DLD1 (cell line): ENCODE data around the gene F2R.

Source experiments
- in situ Hi-C: cut with HindIII; loops from 2 replicates; pipeline ENCODE4 v1.10.0; 2017; ENCODE audit warnings: low sequenced_read_pairs

F2R gene

DNA sequence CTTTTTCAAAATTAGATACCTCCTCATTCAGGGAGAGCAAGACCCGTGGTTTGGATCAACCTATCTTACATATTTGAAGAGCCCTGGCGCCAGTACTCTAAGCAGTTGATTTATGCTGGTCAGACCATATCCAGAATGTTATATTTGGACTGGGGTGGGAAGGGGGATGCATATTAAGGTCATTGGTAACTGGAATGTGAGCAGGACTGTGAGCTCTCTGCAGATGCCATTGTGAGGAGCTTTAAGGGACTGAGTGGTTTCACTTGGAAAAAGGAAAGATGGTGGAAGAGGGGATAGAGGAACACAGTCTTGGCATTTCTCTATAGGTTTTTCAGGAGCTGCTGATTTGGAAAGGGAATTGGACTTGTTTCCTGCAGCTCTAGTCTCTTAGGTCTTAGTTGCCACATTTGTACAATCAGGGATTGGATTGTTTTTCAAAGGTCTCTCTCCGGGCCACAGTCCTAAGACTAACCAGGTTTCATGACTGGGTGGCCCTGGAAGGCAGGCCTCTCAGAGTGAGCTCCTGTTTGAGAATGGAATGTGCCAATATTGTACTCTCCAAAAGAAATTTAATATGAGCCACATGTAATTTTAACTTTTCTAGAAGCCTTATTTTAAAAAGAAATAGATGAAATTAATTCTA is 25.8 kb upstream of the F2R start:
- in situ Hi-C loops: no loop called here

DNA sequence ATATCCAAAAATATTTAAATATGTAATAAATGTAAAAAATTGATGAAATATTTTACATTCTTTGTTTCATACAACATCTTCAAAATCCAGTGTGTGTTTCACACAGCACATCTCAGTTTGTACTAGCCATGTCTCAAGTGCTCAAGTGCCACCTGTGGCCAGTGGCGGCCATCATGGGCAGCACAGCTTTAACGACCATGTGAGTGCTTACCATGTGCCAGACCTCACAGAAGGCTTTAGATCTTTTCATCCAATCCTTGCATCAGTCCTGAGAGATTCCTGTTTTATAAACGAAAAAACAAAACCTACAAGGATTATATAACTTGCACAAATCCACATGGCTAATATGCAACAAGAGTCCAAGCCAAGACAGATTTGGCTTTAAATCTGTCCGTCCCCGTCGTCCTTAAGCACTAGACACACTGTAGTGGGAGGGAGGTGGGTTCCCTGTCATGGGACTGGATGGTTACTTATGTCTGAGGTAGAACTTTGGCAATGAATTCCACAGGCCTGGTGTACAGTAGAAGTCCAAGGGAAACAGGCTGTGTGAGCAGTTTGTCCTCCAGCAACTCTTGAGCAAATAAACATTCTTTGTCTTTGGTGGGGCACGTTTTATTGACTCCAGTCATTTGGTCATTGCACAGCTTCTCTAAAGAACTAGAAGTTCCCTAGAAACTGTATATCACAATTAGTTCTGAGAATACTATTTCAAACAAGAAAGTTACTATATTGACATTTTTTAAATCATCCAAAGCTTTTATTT is 25.0 kb upstream of the F2R start:
- in situ Hi-C loops: no loop called here

DNA sequence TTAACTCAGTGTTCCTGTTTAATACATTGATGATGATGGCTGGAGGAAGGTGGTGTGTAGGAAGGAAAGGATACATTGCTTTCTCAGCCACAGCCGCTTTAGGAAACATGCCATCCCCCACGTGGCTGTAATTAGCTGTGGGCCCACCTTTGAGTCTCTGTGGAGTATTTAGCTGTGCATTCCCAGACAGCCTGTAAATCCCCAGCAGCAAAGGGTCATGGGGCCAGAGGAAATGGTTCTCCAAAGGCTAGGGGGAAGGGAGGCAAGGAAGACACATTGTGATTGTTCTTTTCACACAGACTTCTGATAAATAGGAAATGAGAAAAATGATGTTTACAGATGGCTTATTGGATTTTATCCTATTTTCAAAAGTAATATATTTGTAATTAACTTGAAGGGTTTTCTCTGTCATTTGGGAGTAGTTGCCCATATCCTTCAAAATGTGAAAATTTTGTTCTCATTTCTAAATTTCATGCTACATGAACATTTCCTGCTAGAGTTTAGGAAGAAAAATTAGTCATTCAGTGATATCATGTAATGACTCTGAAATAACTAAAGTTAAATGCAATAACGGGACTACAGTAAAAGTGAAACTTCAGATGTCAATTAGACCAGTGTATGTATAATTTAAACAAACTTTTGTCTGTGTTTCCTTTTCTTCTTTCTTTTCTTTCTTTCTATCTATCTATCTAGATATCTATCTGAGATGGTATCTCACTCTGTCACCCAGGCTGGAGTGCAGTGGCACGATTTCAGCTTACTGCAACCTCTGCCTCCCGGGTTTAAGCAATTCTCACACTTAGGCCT is 24.3 kb upstream of the F2R start:
- in situ Hi-C loops: no loop called here

DNA sequence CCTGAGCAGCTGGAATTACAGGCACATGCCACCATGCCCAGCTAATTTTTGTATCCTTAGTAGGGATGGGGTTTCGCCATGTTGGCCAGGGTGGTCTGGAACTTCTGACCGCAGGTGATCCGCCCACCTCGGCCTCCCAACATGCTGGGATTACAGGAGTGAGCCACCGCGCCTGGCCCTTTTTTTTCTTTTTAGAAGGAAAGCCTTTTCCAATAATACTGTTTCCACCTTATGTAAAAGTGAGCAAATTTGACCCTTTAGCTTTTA is 23.7 kb upstream of the F2R start:
- in situ Hi-C loops: no loop called here

DNA sequence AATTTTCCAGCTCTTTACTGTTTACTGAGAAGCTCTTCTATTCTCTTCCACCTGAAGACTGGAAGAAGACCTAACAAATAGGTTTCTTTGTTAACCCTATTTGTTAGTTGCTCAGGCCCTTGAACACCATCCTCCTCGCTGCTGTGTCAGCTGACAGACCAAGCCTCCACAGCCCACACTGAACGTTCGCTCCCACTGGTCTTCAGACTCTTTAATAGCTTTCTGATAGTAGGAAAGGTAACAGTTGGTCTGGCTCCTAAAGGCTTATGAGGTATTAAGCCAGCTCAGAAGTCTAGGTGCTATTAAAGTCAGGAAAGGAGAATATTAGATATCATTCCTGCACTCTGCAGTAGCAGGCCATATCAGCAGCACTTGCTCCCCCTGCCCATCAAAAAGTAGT is 23.3 kb upstream of the F2R start:
- in situ Hi-C loops: no loop called here

DNA sequence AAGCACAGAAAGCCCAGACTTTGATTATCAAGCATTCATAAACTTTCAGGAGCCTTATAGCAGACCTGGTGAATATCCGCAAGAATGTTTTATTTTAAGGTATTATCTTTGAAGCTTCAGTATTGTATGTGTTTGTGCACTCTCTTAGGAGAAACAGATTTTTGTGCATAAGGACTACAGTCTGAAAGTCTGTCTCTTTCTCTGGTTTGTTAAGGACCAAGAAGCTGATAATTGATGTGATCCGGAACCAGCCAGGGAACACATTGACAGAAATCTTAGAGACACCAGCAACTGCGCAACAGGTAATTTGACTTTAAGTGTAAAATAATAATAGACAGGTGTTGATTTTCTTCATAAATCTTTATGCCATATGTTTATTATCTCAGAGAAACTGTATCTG is 22.8 kb upstream of the F2R start:
- in situ Hi-C loops: no loop called here

DNA sequence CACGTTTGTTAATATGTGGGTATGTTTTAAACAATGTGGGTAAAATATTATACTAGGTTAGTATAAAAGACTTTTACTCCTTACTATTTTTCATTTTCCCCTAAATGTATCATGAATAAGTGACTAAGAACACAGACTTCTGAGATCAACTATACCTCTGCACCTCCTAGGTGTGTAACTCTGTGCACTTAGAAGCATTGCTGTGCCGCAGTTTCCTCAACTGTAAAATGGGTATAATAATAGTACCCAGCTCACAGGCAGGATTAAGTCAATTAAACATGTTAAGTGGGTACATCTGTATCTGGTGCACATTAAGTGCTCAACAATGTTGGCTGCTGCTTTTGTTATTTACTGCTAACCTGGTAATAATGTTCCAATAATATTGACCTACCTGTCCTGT is 21.6 kb upstream of the F2R start:
- in situ Hi-C loops: no loop called here

DNA sequence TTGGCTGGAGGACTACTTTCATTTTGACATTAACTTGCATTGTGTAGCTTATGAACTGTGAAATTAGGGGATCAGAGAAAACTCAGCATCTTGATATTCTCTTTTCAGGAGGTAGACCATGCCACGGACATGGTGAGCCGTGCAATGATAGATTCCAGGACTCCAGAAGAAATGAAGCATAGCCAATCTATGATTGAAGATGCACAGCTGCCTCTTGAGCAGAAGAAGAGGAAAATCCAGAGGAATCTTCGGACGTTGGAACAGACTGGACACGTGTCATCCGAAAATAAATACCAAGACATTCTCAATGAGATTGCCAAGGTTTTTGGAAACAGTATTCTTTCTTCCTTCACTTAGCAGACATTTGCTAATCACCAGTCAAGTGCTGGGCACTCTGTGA is 20.6 kb upstream of the F2R start:
- in situ Hi-C loops: no loop called here

DNA sequence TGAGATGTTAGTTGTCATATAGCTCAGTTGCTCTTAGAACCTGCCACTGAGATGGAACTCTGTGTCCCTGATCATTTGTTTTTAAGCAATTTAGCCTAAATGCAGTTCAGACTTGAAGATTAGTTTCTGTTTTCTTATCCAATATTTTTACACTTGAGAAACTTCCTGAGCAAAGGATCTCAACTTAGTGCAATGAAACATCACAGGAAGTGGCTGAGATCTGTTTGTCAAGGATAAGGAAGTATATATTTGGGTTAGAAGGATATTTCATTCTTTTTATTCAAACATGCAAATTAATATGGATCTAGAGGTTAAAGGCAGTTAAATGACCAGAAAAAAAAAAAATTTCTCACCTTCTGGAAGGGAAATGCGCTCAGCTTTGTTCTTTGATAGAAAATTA is 19.7 kb upstream of the F2R start:
- in situ Hi-C loops: no loop called here

DNA sequence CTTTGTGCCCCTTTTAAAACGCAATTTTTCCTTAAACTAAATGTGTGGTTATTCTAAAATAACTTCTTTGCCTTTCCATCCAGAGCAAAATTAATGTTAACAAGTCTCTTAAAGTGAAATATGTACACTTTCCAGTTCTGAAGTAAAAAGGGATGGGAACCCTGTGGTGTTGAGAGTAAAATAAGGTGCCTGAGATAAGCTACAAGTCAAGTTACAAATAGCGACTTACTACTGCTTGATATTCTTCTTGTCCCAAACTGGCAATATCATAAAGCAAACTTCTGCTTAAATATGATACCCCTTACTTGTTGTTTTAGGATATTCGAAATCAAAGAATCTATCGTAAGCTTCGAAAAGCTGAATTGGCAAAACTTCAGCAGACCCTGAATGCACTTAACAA is 18.3 kb upstream of the F2R start:
- in situ Hi-C loops: no loop called here

DNA sequence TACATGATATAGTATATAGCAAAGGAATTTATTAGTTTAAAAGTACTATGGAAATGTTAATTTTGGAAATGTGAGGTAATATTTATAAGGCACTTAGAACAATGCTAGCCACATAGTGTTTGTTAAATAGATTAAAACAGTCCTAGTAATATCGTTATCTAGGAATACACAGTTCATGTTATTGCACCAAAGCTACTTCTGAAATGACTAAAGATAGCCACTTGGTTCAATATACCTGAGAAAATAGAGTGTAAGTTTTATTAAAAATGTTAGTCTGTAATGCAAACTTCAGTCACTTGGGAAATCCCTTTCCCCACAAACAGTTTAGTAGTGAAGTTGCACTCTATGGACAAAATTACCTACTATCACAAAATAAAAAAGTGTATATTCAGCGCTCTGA is 15.4 kb upstream of the F2R start:
- in situ Hi-C loops: no loop called here

DNA sequence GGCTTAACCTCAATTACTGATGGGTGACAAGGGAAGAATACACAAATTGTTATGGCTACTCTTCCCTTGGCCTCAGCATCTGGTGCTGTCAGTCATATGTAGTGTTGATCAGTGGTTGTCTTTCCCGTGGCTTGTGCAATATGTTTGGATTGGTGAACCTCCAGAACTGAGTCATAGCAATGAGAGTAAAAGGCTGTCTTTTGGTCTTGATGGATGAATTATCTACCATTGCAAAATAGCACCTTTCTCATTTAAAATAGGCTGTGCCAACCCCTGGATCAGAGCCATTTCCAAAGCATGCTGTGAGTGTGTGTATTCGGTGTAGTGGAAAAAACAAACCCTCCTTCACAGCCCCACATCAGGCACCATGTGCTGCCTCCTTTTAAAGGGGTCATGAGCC is 14.6 kb upstream of the F2R start:
- in situ Hi-C loops: no loop called here

DNA sequence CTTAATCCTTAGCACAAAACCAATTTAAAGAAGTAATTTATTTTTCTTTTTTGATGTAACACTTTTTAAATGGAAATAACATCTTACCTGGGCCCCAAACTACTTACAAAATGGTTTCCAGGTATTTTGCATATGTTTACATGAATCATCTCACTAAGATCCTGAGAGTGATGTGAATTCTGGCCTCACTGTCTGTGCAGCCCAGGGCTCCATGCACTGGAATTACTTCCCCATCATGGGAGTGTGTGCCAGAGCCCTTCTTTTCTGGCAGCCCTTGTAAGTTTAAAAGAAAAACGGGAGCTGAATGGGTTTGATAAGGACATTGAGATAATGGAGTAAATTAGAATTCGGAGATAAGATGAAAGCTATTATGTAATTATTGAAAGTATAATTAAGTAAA is 12.2 kb upstream of the F2R start:
- in situ Hi-C loops: no loop called here

DNA sequence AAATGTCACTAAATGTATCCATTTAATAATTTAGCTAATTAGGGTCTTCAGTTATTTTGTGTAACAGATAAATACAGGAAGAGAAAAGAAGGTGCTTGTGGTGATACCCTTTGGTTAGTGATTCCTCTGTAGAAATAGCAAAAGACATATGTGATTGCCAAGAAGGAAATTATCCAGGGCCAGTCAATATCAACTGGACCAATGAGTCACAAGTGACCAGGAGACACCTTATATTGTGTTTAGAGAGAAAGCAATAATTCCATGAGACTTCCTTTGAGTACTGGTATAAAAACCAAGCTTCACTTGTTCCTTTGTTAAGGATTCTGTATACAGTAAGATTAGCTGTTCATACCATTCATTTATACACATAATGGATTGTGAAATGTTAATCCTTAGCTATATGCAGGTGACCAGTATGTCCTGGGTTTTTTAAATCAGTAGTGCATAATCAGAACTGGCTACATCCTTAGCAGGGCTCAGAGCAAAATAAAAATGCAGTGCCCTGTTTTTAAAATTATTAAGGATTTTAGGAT is 11.7 kb upstream of the F2R start:
- in situ Hi-C loops: no loop called here

DNA sequence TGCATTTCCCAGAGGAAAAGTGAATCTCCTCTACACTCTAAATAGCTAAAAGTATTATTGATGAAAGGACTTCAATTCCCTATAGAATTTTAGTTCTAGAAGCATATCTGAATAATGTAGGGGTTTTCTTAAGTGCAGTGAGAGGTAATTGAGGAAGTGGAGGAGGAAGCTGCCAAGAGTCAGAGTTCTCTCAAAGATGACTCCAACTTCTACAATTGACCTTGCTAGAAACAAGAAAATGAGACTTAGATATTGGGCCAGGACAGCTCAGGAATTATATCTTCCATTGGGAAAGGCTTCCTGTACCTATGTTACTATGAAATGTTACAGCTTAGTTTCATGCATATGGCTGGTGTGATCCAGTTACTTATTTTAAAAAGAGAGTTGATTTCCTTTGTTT is 10.4 kb upstream of the F2R start:
- in situ Hi-C loops: no loop called here

DNA sequence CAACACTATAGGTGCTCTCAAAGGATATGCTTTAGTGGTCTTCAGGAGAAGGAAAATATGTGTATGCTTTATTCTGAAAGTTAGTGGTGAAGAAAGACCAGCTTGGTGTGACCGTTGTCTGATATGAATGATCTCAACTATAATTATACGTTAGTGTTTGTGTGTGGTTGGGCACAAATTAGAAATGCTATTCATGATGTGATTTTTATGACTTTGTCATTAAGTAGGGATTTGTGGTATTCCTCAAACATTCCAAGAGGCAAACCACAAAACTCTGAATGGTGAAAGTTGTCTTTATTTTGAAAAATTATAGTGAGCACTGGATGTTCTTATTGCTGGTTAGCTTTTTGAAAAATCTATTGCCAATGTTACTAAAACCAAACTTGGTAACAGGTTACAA is 6.2 kb upstream of the F2R start:
- in situ Hi-C loops: no loop called here

DNA sequence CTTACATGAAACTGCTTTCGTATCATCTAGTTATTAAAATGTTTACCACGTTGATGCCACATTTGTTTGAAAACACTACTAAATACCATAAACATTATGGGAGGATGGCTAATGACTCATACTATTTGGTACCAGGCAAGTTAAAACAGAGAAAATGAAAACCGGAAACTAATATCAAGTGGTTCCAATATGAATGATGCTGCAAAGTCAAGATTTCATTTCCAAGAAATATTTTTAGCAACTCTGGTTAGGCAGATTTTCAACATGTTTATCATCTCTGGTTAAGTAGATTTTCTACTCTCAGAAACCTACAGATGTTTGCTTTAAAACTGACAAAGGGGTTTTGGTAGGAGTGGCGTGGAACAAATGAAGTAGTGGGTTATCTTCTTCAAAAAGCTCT is 4.9 kb upstream of the F2R start:
- in situ Hi-C loops: no loop called here

DNA sequence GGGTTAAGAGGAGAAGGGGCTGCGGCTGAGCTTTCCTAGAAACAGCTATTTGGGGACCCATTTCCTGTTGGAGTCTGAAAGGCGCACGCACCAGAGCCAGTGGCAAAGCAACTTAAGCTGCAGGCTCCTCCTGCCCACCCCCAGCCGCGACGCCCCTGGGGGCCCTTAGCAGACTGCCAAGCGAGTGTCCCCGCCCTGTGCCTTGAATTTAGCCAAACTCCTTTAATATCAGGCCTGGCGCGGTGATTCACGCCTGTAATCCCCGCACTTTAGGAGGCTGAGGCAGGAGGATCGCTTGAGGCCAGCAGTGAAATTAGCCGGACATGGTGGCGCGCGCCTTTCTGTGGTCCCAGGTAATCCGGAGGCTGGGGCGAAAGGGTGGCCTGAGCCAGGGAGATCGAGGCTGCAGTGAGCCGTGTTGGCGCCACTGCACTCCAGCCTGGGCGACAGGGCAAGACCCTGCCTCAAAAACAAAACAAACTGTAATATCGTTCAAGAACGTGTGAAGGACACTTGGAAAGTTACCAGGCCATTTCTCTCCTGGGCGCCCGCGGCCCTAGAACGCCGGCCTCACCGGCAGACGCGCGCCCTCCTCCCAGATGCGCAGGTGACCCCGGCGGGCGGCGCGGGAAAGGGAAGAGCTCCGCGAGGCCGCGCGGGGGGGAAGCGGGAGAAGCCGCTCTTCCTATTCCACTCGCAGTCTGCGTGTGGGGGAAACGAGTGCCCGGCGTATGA is 1.0 kb upstream of the F2R start:
- in situ Hi-C loops: no loop called here

DNA sequence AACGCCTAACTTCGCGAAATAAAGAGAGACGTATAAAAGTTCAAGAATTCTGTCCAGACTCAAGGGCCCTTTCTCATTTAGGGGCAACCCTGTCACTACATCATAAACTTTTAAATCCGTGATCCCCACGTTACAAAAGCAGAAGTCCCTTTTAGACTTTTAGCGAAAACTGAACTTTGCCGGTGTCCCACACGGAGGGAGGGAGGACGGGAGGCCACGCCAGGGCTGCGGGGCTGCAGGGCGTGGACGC is 515 bp upstream of the F2R start:
- in situ Hi-C loops: no loop called here

DNA sequence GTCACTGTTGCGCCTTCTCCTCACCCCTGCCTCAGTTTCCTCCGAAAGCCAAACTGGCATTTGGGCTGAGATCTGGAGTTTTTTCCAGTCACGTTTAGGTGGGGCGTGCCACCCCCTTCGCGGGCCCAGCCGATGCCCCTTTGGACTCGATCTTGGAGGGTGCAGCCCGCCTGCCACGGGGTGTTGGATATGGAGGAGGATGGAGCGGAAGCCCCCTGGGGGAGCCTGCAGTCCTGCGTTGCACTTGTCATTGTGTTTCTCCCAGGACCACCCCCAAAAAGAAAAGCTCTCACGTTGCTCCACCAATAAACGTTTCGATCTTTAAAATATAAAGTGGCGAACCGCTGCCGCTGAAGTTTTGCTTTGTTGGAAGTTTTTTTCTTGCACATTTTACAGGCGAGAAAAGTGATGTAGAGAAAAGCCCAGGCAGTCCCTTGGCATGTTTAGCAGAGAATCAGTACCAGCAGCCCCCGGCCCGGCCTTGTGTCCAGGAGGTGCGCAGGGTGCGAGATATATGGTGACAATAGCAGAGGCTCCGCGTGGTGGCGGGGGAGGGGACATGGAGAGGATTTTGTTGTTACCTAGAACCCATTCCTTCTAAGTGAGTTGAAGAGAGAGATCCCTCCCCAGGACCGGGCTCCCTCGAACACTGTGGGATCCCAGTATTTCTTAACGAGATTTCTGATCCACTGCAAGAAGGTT is 681 bp downstream of the F2R start:
- in situ Hi-C loops: no loop called here
